H9 (cell line): ENCODE data around the gene PKIB. TPM values are rescaled to one million over a fixed set of nuclear protein-coding genes. Genes with fewer than 3 reads are reported as not detected.

ENCODE experiments used
- DNase-seq: peaks from one replicate; pipeline ENCODE4 v3.0.0-alpha.2; 2017
- H2AFZ ChIP-seq: one replicate; pipeline ENCODE4 v1.6.1; 2013; ENCODE audit warnings: mild to moderate bottlenecking, low read length, control low read depth, moderate library complexity
- H2AK5ac ChIP-seq: 2 replicates; pipeline ENCODE4 v1.6.1; 2013; ENCODE audit warnings: low read length, control low read depth, mixed read lengths; ENCODE audit not compliant: insufficient read length
- H2BK120ac ChIP-seq: one replicate; pipeline ENCODE4 v1.6.1; 2013; ENCODE audit warnings: low read depth, mild to moderate bottlenecking, low read length, control low read depth, inconsistent platforms; ENCODE audit not compliant: poor library complexity, severe bottlenecking
- H2BK12ac ChIP-seq: 2 replicates; pipeline ENCODE4 v1.6.1; 2013; ENCODE audit warnings: low read length, control low read depth, mixed read lengths, low read depth; ENCODE audit not compliant: insufficient read length
- H2BK15ac ChIP-seq: 2 replicates; pipeline ENCODE4 v1.6.1; 2013; ENCODE audit warnings: low read depth, low read length, control low read depth
- H2BK20ac ChIP-seq: one replicate; pipeline ENCODE4 v1.6.1; 2013; ENCODE audit warnings: low read depth, mild to moderate bottlenecking, low read length, control low read depth, inconsistent platforms; ENCODE audit not compliant: poor library complexity, severe bottlenecking
- H2BK5ac ChIP-seq: 2 replicates; pipeline ENCODE4 v1.6.1; 2013; ENCODE audit warnings: low read length, control low read depth, mixed read lengths; ENCODE audit not compliant: insufficient read length
- H3K14ac ChIP-seq: 2 replicates; pipeline ENCODE4 v1.6.1; 2013; ENCODE audit warnings: low read length, control low read depth; ENCODE audit not compliant: insufficient read depth
- H3K18ac ChIP-seq: 2 replicates; pipeline ENCODE4 v1.6.1; 2013; ENCODE audit warnings: low read depth, mild to moderate bottlenecking, mixed read lengths, low read length, control low read depth; ENCODE audit not compliant: insufficient read length
- H3K23ac ChIP-seq: 2 replicates; pipeline ENCODE4 v1.6.1; 2013; ENCODE audit warnings: low read length, control low read depth, mixed read lengths, low read depth; ENCODE audit not compliant: insufficient read length
- H3K23me2 ChIP-seq: 2 replicates; pipeline ENCODE4 v1.6.1; 2013; ENCODE audit warnings: low read depth, mild to moderate bottlenecking, mixed read lengths, low read length, control low read depth; ENCODE audit not compliant: insufficient read length, poor library complexity, severe bottlenecking
- H3K27ac ChIP-seq: 2 replicates; pipeline ENCODE4 v1.5.1; 2013; ENCODE audit warnings: low read length, control low read depth, mixed read lengths, low read depth; ENCODE audit not compliant: insufficient read length
- H3K27me3 ChIP-seq: 2 replicates; pipeline ENCODE4 v1.6.1; 2013; ENCODE audit warnings: low read length, control low read depth, inconsistent platforms; ENCODE audit not compliant: insufficient read depth
- H3K4ac ChIP-seq: 2 replicates; pipeline ENCODE4 v1.6.1; 2013; ENCODE audit warnings: low read depth, mild to moderate bottlenecking, control low read depth, inconsistent platforms, low read length, moderate library complexity
- H3K4me1 ChIP-seq: 2 replicates; pipeline ENCODE4 v1.6.1; 2013; ENCODE audit warnings: low read length, control low read depth, inconsistent platforms; ENCODE audit not compliant: insufficient read depth
- H3K4me2 ChIP-seq: 2 replicates; pipeline ENCODE4 v1.6.1; 2013; ENCODE audit warnings: low read length, control low read depth, mixed read lengths; ENCODE audit not compliant: insufficient read length, insufficient read depth
- H3K56ac ChIP-seq: 2 replicates; pipeline ENCODE4 v1.6.1; 2013; ENCODE audit warnings: low read depth, mild to moderate bottlenecking, mixed read lengths, low read length, control low read depth; ENCODE audit not compliant: insufficient read length
- H3K79me1 ChIP-seq: 2 replicates; pipeline ENCODE4 v1.6.1; 2013; ENCODE audit warnings: low read depth, mild to moderate bottlenecking, moderate library complexity, low read length, control low read depth, inconsistent platforms; ENCODE audit not compliant: insufficient read depth, poor library complexity, severe bottlenecking
- H3K79me2 ChIP-seq: 2 replicates; pipeline ENCODE4 v1.6.1; 2013; ENCODE audit warnings: low read length, control low read depth, inconsistent platforms; ENCODE audit not compliant: insufficient read depth
- H3K9ac ChIP-seq: 2 replicates; pipeline ENCODE4 v1.6.1; 2013; ENCODE audit warnings: low read length, control low read depth, mixed read lengths; ENCODE audit not compliant: insufficient read length; ENCODE audit errors: extremely low read depth
- H3K9me3 ChIP-seq: one replicate; pipeline ENCODE4 v1.6.1; 2013; ENCODE audit warnings: low read depth, low read length, inconsistent platforms; ENCODE audit not compliant: control insufficient read depth
- H3T11ph ChIP-seq: one replicate; pipeline ENCODE4 v1.6.1; 2013; ENCODE audit warnings: mild to moderate bottlenecking, low read length, control low read depth, inconsistent platforms
- H4K20me1 ChIP-seq: one replicate; pipeline ENCODE4 v1.6.1; 2013; ENCODE audit not compliant: control insufficient read depth, insufficient read length, insufficient read depth
- H4K5ac ChIP-seq: 2 replicates; pipeline ENCODE4 v1.6.1; 2013; ENCODE audit warnings: low read depth, mild to moderate bottlenecking, mixed read lengths, low read length, control low read depth; ENCODE audit not compliant: insufficient read length
- H4K8ac ChIP-seq: replicated peaks from 2 replicates; pipeline ENCODE4 v1.6.1; 2013; ENCODE audit warnings: low read length, control low read depth, mixed read lengths, low read depth; ENCODE audit not compliant: insufficient read length
- H4K91ac ChIP-seq: 2 replicates; pipeline ENCODE4 v1.6.1; 2013; ENCODE audit warnings: low read depth, mild to moderate bottlenecking, moderate library complexity, mixed read lengths, low read length, control low read depth; ENCODE audit not compliant: insufficient read length
- H3K27ac Mint-ChIP-seq, 3 experiments: 2 replicates in 2 of 3; 3 replicates in 1 of 3; pipeline ENCODE4 v1.8.0; 2020 to 2021; ENCODE audit warnings: mixed read lengths in 3 of 3, mild to moderate bottlenecking in 1 of 3, moderate library complexity in 1 of 3
- H3K27me3 Mint-ChIP-seq: 2 replicates; pipeline ENCODE4 v1.8.0; 2021; ENCODE audit warnings: low read depth, mild to moderate bottlenecking, moderate library complexity, mixed read lengths
- H3K36me3 Mint-ChIP-seq, 3 experiments: 2 replicates in 2 of 3; 3 replicates in 1 of 3; pipeline ENCODE4 v1.8.0; 2020 to 2021; ENCODE audit warnings: low read depth in 3 of 3, mixed read lengths in 3 of 3; ENCODE audit not compliant: insufficient read depth in 1 of 3
- H3K4me1 Mint-ChIP-seq, 2 experiments: 2 replicates each; pipeline ENCODE4 v1.8.0; 2020; ENCODE audit warnings: mixed read lengths in 2 of 2
- H3K4me3 Mint-ChIP-seq, 2 experiments: 2 replicates in 1 of 2; 3 replicates in 1 of 2; pipeline ENCODE4 v1.8.0; 2020 to 2021; ENCODE audit warnings: mild to moderate bottlenecking in 2 of 2, mixed read lengths in 2 of 2, moderate library complexity in 1 of 2
- H3K9me3 Mint-ChIP-seq, 2 experiments: 2 replicates in 1 of 2; 3 replicates in 1 of 2; pipeline ENCODE4 v1.8.0; 2020; ENCODE audit warnings: mild to moderate bottlenecking in 2 of 2, mixed read lengths in 2 of 2, moderate library complexity in 1 of 2
- WGBS: extraction: QIAGEN DNeasy Blood & Tissue Kit; methylation state at CpG from one replicate; pipeline ENCODE4 v1.1.7; 2013; ENCODE audit warnings: missing lambda C conversion rate, low lambda C conversion rate, mixed read lengths; ENCODE audit not compliant: insufficient read length; ENCODE audit errors: extremely low coverage; 5-methylcytosine and 5-hydroxymethylcytosine counted together
- total RNA-seq: library from RNA; stranded (reverse); gene quantifications from 2 replicates; pipeline ENCODE4 v1.2.1, GENCODE V29; 2021
- TF ChIP-seq, protein P1 (sequence below): fragments of 200-600 bp; sonication (generic); conservative IDR thresholded peaks from 3 replicates; pipeline ENCODE4 v1.8.0; 2021; ENCODE audit warnings: antibody characterized with exemption, mild to moderate bottlenecking

The PKIB gene
- total RNA-seq, 1 experiment from 2014 or later = 46.5 TPM

DNA sequence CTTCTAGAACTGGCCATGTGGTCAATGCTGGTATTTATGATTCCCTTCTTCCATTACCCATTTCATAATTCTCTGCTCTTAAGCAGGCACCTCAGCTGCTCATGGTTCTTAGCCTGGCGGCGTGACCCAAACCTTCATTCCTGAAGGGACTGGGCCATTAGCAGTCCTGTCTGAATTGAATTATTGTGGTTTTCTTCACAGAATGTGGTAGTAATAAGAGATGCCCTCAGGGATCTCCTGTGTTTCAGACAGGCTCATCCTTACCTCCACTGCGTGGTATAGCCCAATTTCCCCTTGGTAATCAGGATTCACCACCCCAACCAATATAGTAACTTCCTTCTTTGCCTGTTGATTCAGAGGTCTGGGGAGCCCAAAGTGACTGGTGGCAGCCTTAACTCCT, 37.6 kb downstream of the PKIB start:
- H4K91ac ChIP-seq = no peak overlapping the region
- H4K8ac ChIP-seq = no peak overlapping the region
- H3K56ac ChIP-seq = no peak overlapping the region
- no peak overlapping the region for H3K9ac ChIP-seq
- no peaks in the 10 kb centered on the region for H4K20me1 ChIP-seq
- no peak overlapping the region for H4K5ac ChIP-seq
- TF ChIP-seq, protein P1, sequence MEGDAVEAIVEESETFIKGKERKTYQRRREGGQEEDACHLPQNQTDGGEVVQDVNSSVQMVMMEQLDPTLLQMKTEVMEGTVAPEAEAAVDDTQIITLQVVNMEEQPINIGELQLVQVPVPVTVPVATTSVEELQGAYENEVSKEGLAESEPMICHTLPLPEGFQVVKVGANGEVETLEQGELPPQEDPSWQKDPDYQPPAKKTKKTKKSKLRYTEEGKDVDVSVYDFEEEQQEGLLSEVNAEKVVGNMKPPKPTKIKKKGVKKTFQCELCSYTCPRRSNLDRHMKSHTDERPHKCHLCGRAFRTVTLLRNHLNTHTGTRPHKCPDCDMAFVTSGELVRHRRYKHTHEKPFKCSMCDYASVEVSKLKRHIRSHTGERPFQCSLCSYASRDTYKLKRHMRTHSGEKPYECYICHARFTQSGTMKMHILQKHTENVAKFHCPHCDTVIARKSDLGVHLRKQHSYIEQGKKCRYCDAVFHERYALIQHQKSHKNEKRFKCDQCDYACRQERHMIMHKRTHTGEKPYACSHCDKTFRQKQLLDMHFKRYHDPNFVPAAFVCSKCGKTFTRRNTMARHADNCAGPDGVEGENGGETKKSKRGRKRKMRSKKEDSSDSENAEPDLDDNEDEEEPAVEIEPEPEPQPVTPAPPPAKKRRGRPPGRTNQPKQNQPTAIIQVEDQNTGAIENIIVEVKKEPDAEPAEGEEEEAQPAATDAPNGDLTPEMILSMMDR = no peak
- no peaks in the 10 kb centered on the region; the same call in 1 of the 2 replicates for H3K79me2 ChIP-seq
- WGBS = no CpG with 5 or more reads among the region's 3 CpGs
- DNase-seq = no peak
- H3K4me3 Mint-ChIP-seq = no peak overlapping the region
- H3K27me3 Mint-ChIP-seq = no peaks in the 10 kb centered on the region
- no peak overlapping the region for H3T11ph ChIP-seq
- H3K27me3 ChIP-seq = no peaks in the 10 kb centered on the region
- no peak overlapping the region for H3K27ac Mint-ChIP-seq
- H2AK5ac ChIP-seq = no peak overlapping the region
- no peak overlapping the region for H2BK120ac ChIP-seq
- no peak overlapping the region for H3K14ac ChIP-seq
- no peak overlapping the region for H3K23ac ChIP-seq
- no peak overlapping the region for H3K4me2 ChIP-seq
- H3K18ac ChIP-seq = no peak overlapping the region
- no peak overlapping the region for H3K4ac ChIP-seq
- H3K27ac ChIP-seq = no peak overlapping the region
- peaks cover 0 to 4% of the 10 kb centered on the region in 2 experiments; a peak in 2 of 4 replicates for H3K4me1 Mint-ChIP-seq
- no peak overlapping the region for H2BK12ac ChIP-seq
- H2BK20ac ChIP-seq = no peak overlapping the region
- H3K4me1 ChIP-seq = no peaks in the 10 kb centered on the region; the same call in 1 of the 2 replicates
- no peaks in the 10 kb centered on the region for H3K23me2 ChIP-seq
- no peaks in the 10 kb centered on the region for H3K9me3 ChIP-seq
- no peak overlapping the region for H2AFZ ChIP-seq
- no peaks in the 10 kb centered on the region for H3K9me3 Mint-ChIP-seq
- H2BK15ac ChIP-seq = no peak overlapping the region
- no peaks in the 10 kb centered on the region for H3K79me1 ChIP-seq
- 0 out of 7 replicates have a peak, but pooled peaks cover 0 to 4% (median 0%) of the 10 kb centered on the region in 3 experiments for H3K36me3 Mint-ChIP-seq
- no peak overlapping the region for H2BK5ac ChIP-seq
